Spleen (tissue), 7 donors: Measurements from ENCODE around the gene BRMS1.

Source experiments
- POLR2A ChIP-seq, 3 donors: fragments of 450-650 bp; IDR thresholded peaks; one replicate each; pipeline ENCODE4 v1.5.1; 2017; ENCODE audit warnings: antibody characterized with exemption in 3 of 3, mild to moderate bottlenecking in 1 of 3
- POLR2AphosphoS5 ChIP-seq, 3 donors: sonication (generic); formaldehyde crosslinking; IDR thresholded peaks; one replicate each; pipeline ENCODE4 v1.5.1; 2017; ENCODE audit warnings: antibody characterized with exemption in 3 of 3
- TF ChIP-seq, protein P1 (sequence below), 11 experiments: fragments of 200-600 bp in 7 of 11; fragments of 450-650 bp in 4 of 11; sonication (generic) in 4 of 11; IDR thresholded peaks in 8 of 11; conservative IDR thresholded peaks in 3 of 11; 1 replicate in 7 of 11; 2 replicates in 4 of 11; pipeline versions ENCODE4 v1.4.0 to v1.8.0; 2016 to 2021; ENCODE audit warnings: antibody characterized with exemption in 11 of 11, inconsistent platforms in 4 of 11, mild to moderate bottlenecking in 1 of 11
- donor health status: DM: no; HTN: no; CAD: no; lungs with moderate emphysema.
- donor health status: DM: no; HTN: no; CAD: no.
- donor health status: DM: no; HTN: no; CAD: no.

DNA sequence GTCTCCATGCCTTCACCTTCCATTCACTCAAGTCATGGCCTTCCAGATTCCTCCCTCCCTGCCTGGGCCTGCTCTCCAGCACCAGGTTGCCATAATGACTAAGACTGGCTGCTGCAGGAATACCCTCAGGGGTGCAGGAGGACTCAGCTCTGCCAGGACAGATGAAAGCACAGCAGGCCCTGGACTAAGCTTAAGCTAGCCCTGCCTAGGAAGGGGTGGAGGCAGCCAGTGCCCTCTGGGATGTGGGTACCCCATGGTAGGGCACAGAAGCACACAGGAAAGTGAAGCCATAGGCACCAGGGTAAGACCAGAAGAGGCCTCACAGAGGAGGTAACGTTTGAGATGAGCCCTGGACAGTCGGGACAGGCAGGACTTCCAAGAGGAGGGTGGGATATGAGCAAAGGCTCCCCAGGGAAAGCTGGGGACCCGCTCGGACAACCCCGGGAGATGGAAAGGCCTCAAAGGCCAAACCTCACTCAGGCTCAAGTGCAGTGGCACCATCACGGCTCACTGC is 5.7 kb downstream of the BRMS1 start:
- TF ChIP-seq POLR2A (IDR thresholded peaks at IDR 0.05) = no peak
- TF ChIP-seq, protein P1, sequence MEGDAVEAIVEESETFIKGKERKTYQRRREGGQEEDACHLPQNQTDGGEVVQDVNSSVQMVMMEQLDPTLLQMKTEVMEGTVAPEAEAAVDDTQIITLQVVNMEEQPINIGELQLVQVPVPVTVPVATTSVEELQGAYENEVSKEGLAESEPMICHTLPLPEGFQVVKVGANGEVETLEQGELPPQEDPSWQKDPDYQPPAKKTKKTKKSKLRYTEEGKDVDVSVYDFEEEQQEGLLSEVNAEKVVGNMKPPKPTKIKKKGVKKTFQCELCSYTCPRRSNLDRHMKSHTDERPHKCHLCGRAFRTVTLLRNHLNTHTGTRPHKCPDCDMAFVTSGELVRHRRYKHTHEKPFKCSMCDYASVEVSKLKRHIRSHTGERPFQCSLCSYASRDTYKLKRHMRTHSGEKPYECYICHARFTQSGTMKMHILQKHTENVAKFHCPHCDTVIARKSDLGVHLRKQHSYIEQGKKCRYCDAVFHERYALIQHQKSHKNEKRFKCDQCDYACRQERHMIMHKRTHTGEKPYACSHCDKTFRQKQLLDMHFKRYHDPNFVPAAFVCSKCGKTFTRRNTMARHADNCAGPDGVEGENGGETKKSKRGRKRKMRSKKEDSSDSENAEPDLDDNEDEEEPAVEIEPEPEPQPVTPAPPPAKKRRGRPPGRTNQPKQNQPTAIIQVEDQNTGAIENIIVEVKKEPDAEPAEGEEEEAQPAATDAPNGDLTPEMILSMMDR (IDR thresholded peaks at IDR 0.05 in 8 of 11, conservative IDR thresholded peaks at IDR 0.05 in 3 of 11) = no peak
- TF ChIP-seq POLR2AphosphoS5 (IDR thresholded peaks at IDR 0.05) = no peak
